K562 (cell line): ENCODE results near the gene TNIP1. TPM values are rescaled to one million over a fixed set of nuclear protein-coding genes. Genes with fewer than 3 reads are reported as not detected.
A peak's percentile ranks its signal among the peaks of the same experiment; 100 is the strongest.

ENCODE experiments used
- ATAC-seq: fragments of 200-7000 bp; cut with Tn5 transposase; 3 replicates; pipeline ENCODE4 v1.9.1; 2020; ENCODE audit warnings: moderate library complexity
- BruUV-seq: library from RNA; stranded (reverse); fragments of 400-500 nt; replicated peaks from 2 replicates; lab custom pipeline; 2021; lab: Mats Ljungman, UMichigan
- CTCF ChIA-PET: fragments of 300-600 bp; formaldehyde crosslinking; extraction: SDS; loops from one replicate; lab custom pipeline; 2021; ENCODE audit warnings: low intra/inter-chr PET ratio; lab: Yijun Ruan, JAX
- POLR2A ChIA-PET: fragments of 300-600, 350-650 bp; sonication (Branson Sonifier 250); formaldehyde crosslinking; extraction: SDS; loops from one replicate; lab custom pipeline; 2021; ENCODE audit warnings: antibody characterized with exemption, inconsistent platforms; lab: Yijun Ruan, JAX
- DNase-seq, 4 experiments: peaks; one replicate each; pipeline versions ENCODE4 v3.0.0 to v3.0.0-alpha.2; 2011 to 2018; ENCODE audit warnings: low spot score in 3 of 4, mixed read lengths in 3 of 4; ENCODE audit errors: extremely low read depth in 1 of 4
- FAIRE-seq: peaks from 2 replicates; lab custom pipeline; 2011; peaks lifted over from hg19 to GRCh38; lab: Jason Lieb, UNC
- H2AFZ ChIP-seq: 2 replicates; pipeline ENCODE4 v1.6.0; 2011; ENCODE audit warnings: low read depth, low read length, control low read depth, inconsistent platforms
- H3K27ac ChIP-seq: fragments of 200-600 bp; 3 replicates; pipeline ENCODE4 v1.8.0; 2011; ENCODE audit warnings: low read depth, mild to moderate bottlenecking, control low read depth, inconsistent platforms, low read length, moderate library complexity, mixed read lengths; ENCODE audit errors: extremely low read depth
- H3K27me3 ChIP-seq, 2 experiments: fragments of 300-600 bp in 1 of 2; 2 replicates in 1 of 2; 3 replicates in 1 of 2; pipeline versions ENCODE4 v1.6.0 to v1.8.0; 2011; ENCODE audit warnings: inconsistent platforms in 2 of 2, low read length in 2 of 2, mild to moderate bottlenecking in 1 of 2, mixed read lengths in 1 of 2, moderate library complexity in 1 of 2; ENCODE audit not compliant: control insufficient read depth in 2 of 2, insufficient read depth in 2 of 2
- H3K36me3 ChIP-seq: fragments of 300-600 bp; 3 replicates; pipeline ENCODE4 v1.8.0; 2011; ENCODE audit warnings: mild to moderate bottlenecking, low read length, inconsistent platforms; ENCODE audit not compliant: control insufficient read depth, insufficient read depth
- H3K4me1 ChIP-seq, 2 experiments: fragments of 200-600 bp in 1 of 2; replicated peaks in 1 of 2; 2 replicates in 1 of 2; 3 replicates in 1 of 2; pipeline versions ENCODE4 v1.5.1 to v1.8.0; 2011; ENCODE audit warnings: inconsistent platforms in 2 of 2, low read length in 2 of 2, mild to moderate bottlenecking in 1 of 2, mixed read lengths in 1 of 2, moderate library complexity in 1 of 2; ENCODE audit not compliant: control insufficient read depth in 2 of 2, insufficient read depth in 2 of 2
- H3K4me2 ChIP-seq: 2 replicates; pipeline ENCODE4 v1.6.1; 2011; ENCODE audit warnings: low read length, control low read depth, inconsistent platforms, mixed read lengths; ENCODE audit not compliant: insufficient read depth
- H3K4me3 ChIP-seq: fragments of 200-600 bp; sonication (generic), shearing (Covaris generic); 2 replicates; pipeline ENCODE4 v1.5.1; 2016; ENCODE audit warnings: control low read depth, inconsistent platforms
- H3K79me2 ChIP-seq: fragments of 200-600 bp; 3 replicates; pipeline ENCODE4 v1.8.0; 2011; ENCODE audit warnings: low read length, inconsistent platforms; ENCODE audit not compliant: control insufficient read depth, insufficient read depth
- H3K9ac ChIP-seq, 2 experiments: 2 replicates each; pipeline versions ENCODE4 v1.6.0 to v1.6.1; 2011; ENCODE audit warnings: low read depth in 2 of 2, low read length in 2 of 2, control low read depth in 1 of 2, inconsistent platforms in 1 of 2, mild to moderate bottlenecking in 1 of 2, mixed read lengths in 1 of 2; ENCODE audit not compliant: insufficient read depth in 1 of 2
- H3K9me1 ChIP-seq: one replicate; pipeline ENCODE4 v1.6.0; 2011; ENCODE audit warnings: inconsistent platforms, mild to moderate bottlenecking, low read length, moderate library complexity; ENCODE audit not compliant: control insufficient read depth, insufficient read depth
- H3K9me3 ChIP-seq: replicated peaks from 2 replicates; pipeline ENCODE4 v1.5.1; 2011; ENCODE audit warnings: low read depth, low read length, inconsistent platforms; ENCODE audit not compliant: control insufficient read depth, insufficient read depth
- H4K20me1 ChIP-seq: replicated peaks from 2 replicates; pipeline ENCODE4 v1.6.1; 2011; ENCODE audit warnings: low read length, inconsistent platforms, mixed read lengths; ENCODE audit not compliant: control insufficient read depth, insufficient read depth
- MTF1 ChIP-seq: fragments of 250-450 bp; sonication (Bioruptor Pico); IDR thresholded peaks from 2 replicates; pipeline ENCODE4 v1.9.0; 2021; ENCODE audit warnings: moderate library complexity, mild to moderate bottlenecking, inconsistent platforms, borderline replicate concordance
- NCOA1 ChIP-seq: fragments of 450-650 bp; IDR thresholded peaks from 2 replicates; pipeline ENCODE4 v1.6.1; 2016; ENCODE audit warnings: low read depth
- NEUROD1 ChIP-seq: fragments of 150-350 bp; IDR thresholded peaks from 2 replicates; pipeline ENCODE4 v1.6.1; 2014; ENCODE audit warnings: borderline replicate concordance, low read length, low read depth; ENCODE audit not compliant: partially characterized antibody
- RAD21 ChIP-seq, 2 experiments: fragments of 250-450 bp in 1 of 2; fragments of 450-650 bp in 1 of 2; sonication (Bioruptor Pico) in 1 of 2; formaldehyde crosslinking in 1 of 2; IDR thresholded peaks in 1 of 2; conservative IDR thresholded peaks in 1 of 2; 2 replicates each; pipeline versions ENCODE4 v1.4.0 to v1.8.0; 2020 to 2022; ENCODE audit warnings: mild to moderate bottlenecking in 2 of 2, moderate library complexity in 1 of 2
- SMAD4 ChIP-seq: fragments of 250-450 bp; sonication (Bioruptor Pico); conservative IDR thresholded peaks from 2 replicates; pipeline ENCODE4 v1.8.0; 2021; ENCODE audit warnings: inconsistent platforms, mild to moderate bottlenecking, moderate library complexity
- SMARCE1 ChIP-seq: fragments of 450-650 bp; IDR thresholded peaks from 2 replicates; pipeline ENCODE4 v1.7.1; 2016; ENCODE audit warnings: mild to moderate bottlenecking
- ZC3H8 ChIP-seq: fragments of 450-650 bp; IDR thresholded peaks from 2 replicates; pipeline ENCODE4 v1.6.1; 2017
- ZNF644 ChIP-seq: fragments of 200-800 bp; sonication (Bioruptor generic); IDR thresholded peaks from 2 replicates; pipeline ENCODE4 v1.6.1; 2016; ENCODE audit warnings: low read depth, missing genetic modification characterization, missing compliant biosample characterization
- ZNF785 ChIP-seq: fragments of 250-450 bp; sonication (Bioruptor Pico); IDR thresholded peaks from 2 replicates; pipeline ENCODE4 v1.4.0; 2020; ENCODE audit warnings: mild to moderate bottlenecking
- WGBS: fragments of 100-300 bp; shearing (Covaris generic); methylation state at CpG from one replicate; pipeline ENCODE4 v1.1.6; 2016; ENCODE audit warnings: low coverage, mixed read lengths; ENCODE audit not compliant: insufficient coverage; ENCODE audit errors: missing lambda C conversion rate; 5-methylcytosine and 5-hydroxymethylcytosine counted together
- in situ Hi-C: fragments of 300-500 bp; cut with MboI; formaldehyde crosslinking; loops from 4 replicates; pipeline ENCODE4 v1.15.0; 2018; ENCODE audit warnings: inconsistent platforms, mixed read lengths
- intact Hi-C: fragments of 100-400 bp; cut with micrococcal nuclease; formaldehyde crosslinking; loops from 2 replicates; pipeline ENCODE4 v1.14.2; 2022
- polyA plus RNA-seq, 8 experiments: library from polyadenylated mRNA; depleted of rRNA in 4 of 8; stranded (reverse) in 5 of 8; unstranded in 3 of 8; fragments of >200 nt; fragmentation: Nextera tagmentation in 2 of 8; fragmentation: Illumina TruSeq in 1 of 8; extraction: Ambion mirVana in 2 of 8; extraction: Trizol in 1 of 8; gene quantifications; 2 replicates each; pipeline versions ENCODE4 v1.2.1 to v1.2.3, GENCODE V29; 2011 to 2014; ENCODE audit warnings: inconsistent platforms in 1 of 8, missing spikeins in 1 of 8
- total RNA-seq, 7 experiments: library from RNA; depleted of rRNA in 6 of 7; stranded (reverse); fragments of >200 nt in 6 of 7; fragmentation: Illumina TruSeq in 2 of 7; extraction: Trizol in 2 of 7; gene quantifications; 2 replicates each; pipeline versions ENCODE4 v1.2.1 to v1.2.3, GENCODE V29; 2011 to 2021; ENCODE audit warnings: low replicate concordance in 1 of 7
- TF ChIP-seq, protein P1 (sequence below): sonication (generic); formaldehyde crosslinking; IDR thresholded peaks from 2 replicates; pipeline ENCODE4 v1.8.1; 2023; ENCODE audit warnings: mild to moderate bottlenecking, missing genetic modification reagents
- TF ChIP-seq, protein P2 (sequence below): fragments of 450-650 bp; formaldehyde crosslinking; IDR thresholded peaks from 2 replicates; pipeline ENCODE4 v1.4.0; 2020; ENCODE audit warnings: mild to moderate bottlenecking
- TF ChIP-seq, protein P3 (sequence below): fragments of 450-650 bp; IDR thresholded peaks from 2 replicates; pipeline ENCODE4 v1.7.0; 2016; ENCODE audit warnings: borderline replicate concordance
- TF ChIP-seq, protein P4 (sequence below), 3 experiments: IDR thresholded peaks in 2 of 3; conservative IDR thresholded peaks in 1 of 3; 2 replicates each; pipeline ENCODE4 v1.5.1; 2011 to 2012; ENCODE audit warnings: low read length in 3 of 3, mild to moderate bottlenecking in 3 of 3, control low read depth in 2 of 3, improper control_type of control experiment in 1 of 3, inconsistent platforms in 1 of 3, low read depth in 1 of 3, mixed read lengths in 1 of 3, moderate library complexity in 1 of 3; ENCODE audit not compliant: insufficient read depth in 2 of 3
- TF ChIP-seq, protein P5 (sequence below): sonication (generic); IDR thresholded peaks from 2 replicates; pipeline ENCODE4 v1.6.1; 2016

TNIP1 gene
- total and polyA plus RNA-seq, 9 of the 15 experiments (the other 6 are each of a cell fraction or from before 2014, with no cell fraction given): 0.46 to 41.0 (median 24.6) TPM

DNA sequence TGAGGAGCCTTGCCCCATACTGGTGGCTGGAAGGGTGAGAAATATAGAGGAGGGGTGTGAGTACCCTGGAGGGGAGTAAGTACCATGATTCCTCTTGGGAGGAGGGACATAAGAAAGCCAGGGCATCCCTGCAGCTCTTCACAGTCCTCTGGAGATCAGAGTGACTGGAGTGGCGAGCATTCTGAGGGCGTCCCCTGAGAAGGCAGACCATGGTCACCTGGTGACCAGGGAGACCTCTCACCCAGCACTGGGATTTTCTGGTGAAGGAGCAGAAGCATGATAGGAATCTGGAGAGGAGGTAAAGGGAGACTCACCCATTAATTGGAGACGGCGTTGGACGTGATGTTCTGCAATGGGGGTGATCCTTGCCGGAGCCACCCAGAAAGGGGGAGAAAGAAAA lies 88.1 kb downstream of the TNIP1 start (continued):
- no peak for TF ChIP-seq NEUROD1
- TF ChIP-seq, all 486 proteins: peak for 0

DNA sequence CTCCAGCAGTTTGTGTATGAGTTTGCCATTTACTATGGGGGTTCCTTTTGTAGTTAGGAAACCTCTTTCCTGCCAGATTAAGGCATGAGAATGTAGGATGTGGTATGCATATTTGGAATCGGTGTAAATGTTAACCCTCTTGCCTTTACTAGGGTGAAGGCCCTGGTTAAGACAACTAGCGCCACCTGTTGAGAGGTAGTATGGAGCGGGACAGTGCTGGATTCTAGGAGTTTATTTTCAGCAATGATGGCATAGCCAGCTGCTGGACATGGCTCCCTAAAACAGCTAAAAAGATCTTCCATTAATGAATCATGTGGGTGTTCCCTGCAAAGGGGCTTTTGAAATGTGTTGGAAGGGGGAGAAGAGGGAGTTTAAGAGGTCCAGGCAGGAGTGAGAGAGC lies 91.1 kb downstream of the TNIP1 start:
- POLR2A ChIA-PET: no interaction called here
- WGBS: 5% methylated on average over 3 of the region's 3 CpGs
- Histone ChIP-seq H4K20me1 (no peaks in the 10 kb centered on the region), H2AFZ (no peak overlapping the region), H3K9me3 (no peaks in the 10 kb centered on the region), H3K4me1 (0 out of 5 replicates have a peak, but pooled peaks cover 0 to 2% of the 10 kb centered on the region in 2 experiments), H3K9me1 (no peaks in the 10 kb centered on the region), H3K36me3 (no peaks in the 10 kb centered on the region), H3K27me3 (no peaks in the 10 kb centered on the region), H3K79me2 (no peaks in the 10 kb centered on the region), H3K9ac (no peak overlapping the region), H3K4me2 (no peak overlapping the region), H3K4me3 (no peak overlapping the region), H3K27ac (no peak overlapping the region)
- DNase-seq (peak in 3 of 4 experiments; percentile 19 to 47 (median 37)), ATAC-seq (peak; percentile 91), FAIRE-seq (peak; percentile 71)
- CTCF ChIA-PET: interaction anchor here (0.6 to 0.7 kb wide), 2 partner anchors 429 to 643 kb away, joined by 3 read pairs; no protein-coding TSS in a partner anchor
- BruUV-seq: no TSS peak
- intact Hi-C loops: loop anchor here (1.0 to 10.0 kb wide), 2 partner anchors 188 to 425 kb away; no protein-coding TSS in a partner anchor
- in situ Hi-C loops: no loop called here
- TF ChIP-seq ZC3H8 (no peak), ZNF785 (CRISPR knock-in tag) (no peak), MTF1 (CRISPR knock-in tag) (no peak), NCOA1 (no peak), RAD21 (CRISPR knock-in tag; conservative IDR thresholded peaks at IDR 0.05 in 1 of 2, IDR thresholded peaks at IDR 0.05 in 1 of 2) (peak in 1 of 2 experiments; percentile 69; a peak in 2 of 4 replicates), SMARCE1 (no peak), SMAD4 (CRISPR knock-in tag) (no peak), ZNF644 (tag) (no peak)
- TF ChIP-seq, protein P1, sequence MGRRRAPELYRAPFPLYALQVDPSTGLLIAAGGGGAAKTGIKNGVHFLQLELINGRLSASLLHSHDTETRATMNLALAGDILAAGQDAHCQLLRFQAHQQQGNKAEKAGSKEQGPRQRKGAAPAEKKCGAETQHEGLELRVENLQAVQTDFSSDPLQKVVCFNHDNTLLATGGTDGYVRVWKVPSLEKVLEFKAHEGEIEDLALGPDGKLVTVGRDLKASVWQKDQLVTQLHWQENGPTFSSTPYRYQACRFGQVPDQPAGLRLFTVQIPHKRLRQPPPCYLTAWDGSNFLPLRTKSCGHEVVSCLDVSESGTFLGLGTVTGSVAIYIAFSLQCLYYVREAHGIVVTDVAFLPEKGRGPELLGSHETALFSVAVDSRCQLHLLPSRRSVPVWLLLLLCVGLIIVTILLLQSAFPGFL (CRISPR knock-in tag): no peak
- TF ChIP-seq, protein P2, sequence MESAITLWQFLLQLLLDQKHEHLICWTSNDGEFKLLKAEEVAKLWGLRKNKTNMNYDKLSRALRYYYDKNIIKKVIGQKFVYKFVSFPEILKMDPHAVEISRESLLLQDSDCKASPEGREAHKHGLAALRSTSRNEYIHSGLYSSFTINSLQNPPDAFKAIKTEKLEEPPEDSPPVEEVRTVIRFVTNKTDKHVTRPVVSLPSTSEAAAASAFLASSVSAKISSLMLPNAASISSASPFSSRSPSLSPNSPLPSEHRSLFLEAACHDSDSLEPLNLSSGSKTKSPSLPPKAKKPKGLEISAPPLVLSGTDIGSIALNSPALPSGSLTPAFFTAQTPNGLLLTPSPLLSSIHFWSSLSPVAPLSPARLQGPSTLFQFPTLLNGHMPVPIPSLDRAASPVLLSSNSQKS (CRISPR knock-in tag): no peak
- TF ChIP-seq, protein P3, sequence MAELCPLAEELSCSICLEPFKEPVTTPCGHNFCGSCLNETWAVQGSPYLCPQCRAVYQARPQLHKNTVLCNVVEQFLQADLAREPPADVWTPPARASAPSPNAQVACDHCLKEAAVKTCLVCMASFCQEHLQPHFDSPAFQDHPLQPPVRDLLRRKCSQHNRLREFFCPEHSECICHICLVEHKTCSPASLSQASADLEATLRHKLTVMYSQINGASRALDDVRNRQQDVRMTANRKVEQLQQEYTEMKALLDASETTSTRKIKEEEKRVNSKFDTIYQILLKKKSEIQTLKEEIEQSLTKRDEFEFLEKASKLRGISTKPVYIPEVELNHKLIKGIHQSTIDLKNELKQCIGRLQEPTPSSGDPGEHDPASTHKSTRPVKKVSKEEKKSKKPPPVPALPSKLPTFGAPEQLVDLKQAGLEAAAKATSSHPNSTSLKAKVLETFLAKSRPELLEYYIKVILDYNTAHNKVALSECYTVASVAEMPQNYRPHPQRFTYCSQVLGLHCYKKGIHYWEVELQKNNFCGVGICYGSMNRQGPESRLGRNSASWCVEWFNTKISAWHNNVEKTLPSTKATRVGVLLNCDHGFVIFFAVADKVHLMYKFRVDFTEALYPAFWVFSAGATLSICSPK: no peak
- TF ChIP-seq, protein P4, sequence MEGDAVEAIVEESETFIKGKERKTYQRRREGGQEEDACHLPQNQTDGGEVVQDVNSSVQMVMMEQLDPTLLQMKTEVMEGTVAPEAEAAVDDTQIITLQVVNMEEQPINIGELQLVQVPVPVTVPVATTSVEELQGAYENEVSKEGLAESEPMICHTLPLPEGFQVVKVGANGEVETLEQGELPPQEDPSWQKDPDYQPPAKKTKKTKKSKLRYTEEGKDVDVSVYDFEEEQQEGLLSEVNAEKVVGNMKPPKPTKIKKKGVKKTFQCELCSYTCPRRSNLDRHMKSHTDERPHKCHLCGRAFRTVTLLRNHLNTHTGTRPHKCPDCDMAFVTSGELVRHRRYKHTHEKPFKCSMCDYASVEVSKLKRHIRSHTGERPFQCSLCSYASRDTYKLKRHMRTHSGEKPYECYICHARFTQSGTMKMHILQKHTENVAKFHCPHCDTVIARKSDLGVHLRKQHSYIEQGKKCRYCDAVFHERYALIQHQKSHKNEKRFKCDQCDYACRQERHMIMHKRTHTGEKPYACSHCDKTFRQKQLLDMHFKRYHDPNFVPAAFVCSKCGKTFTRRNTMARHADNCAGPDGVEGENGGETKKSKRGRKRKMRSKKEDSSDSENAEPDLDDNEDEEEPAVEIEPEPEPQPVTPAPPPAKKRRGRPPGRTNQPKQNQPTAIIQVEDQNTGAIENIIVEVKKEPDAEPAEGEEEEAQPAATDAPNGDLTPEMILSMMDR (IDR thresholded peaks at IDR 0.05 in 2 of 3, conservative IDR thresholded peaks at IDR 0.05 in 1 of 3; ENCODE audit: insufficient read depth in 2 of 3, low read depth in 1 of 3, low read length in 3 of 3): peak; percentile 54 to 62 (median 60)
- TF ChIP-seq, protein P5, sequence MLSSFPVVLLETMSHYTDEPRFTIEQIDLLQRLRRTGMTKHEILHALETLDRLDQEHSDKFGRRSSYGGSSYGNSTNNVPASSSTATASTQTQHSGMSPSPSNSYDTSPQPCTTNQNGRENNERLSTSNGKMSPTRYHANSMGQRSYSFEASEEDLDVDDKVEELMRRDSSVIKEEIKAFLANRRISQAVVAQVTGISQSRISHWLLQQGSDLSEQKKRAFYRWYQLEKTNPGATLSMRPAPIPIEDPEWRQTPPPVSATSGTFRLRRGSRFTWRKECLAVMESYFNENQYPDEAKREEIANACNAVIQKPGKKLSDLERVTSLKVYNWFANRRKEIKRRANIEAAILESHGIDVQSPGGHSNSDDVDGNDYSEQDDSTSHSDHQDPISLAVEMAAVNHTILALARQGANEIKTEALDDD: peak; percentile 66; the same call in 1 of the 2 replicates
